Left renal cortex interstitium (tissue), 4 donors: ENCODE results near the gene WDR91. TPM values are rescaled to one million over a fixed set of nuclear protein-coding genes. Genes with fewer than 3 reads are reported as not detected.

Experiments used
- DNase-seq, 4 donors: peaks; one replicate each; pipeline ENCODE4 v3.0.0-alpha.2; 2013; ENCODE audit warnings: low read depth in 4 of 4, low spot score in 2 of 4, missing footprints in 1 of 4
- polyA plus RNA-seq, 4 donors: library from polyadenylated mRNA; unstranded; fragments of 120-200 nt; gene quantifications; one replicate each; pipeline ENCODE4 v1.2.1, GENCODE V29; 2013; ENCODE audit not compliant: insufficient read length in 4 of 4

WDR91 gene
- polyA plus RNA-seq, 4 donors, result 45.3 to 72.1 (median 56.7) TPM

GRCh38 chr7:135201350-135201749 lies 10.0 kb downstream of the WDR91 start:
- no peak for DNase-seq

GRCh38 chr7:135200821-135201331 lies 10.4 kb downstream of the WDR91 start:
- DNase-seq, result no peak

- no peak for DNase-seq
Observed at GRCh38 chr7:135199439-135199838, 11.9 kb downstream of the WDR91 start.

DNA sequence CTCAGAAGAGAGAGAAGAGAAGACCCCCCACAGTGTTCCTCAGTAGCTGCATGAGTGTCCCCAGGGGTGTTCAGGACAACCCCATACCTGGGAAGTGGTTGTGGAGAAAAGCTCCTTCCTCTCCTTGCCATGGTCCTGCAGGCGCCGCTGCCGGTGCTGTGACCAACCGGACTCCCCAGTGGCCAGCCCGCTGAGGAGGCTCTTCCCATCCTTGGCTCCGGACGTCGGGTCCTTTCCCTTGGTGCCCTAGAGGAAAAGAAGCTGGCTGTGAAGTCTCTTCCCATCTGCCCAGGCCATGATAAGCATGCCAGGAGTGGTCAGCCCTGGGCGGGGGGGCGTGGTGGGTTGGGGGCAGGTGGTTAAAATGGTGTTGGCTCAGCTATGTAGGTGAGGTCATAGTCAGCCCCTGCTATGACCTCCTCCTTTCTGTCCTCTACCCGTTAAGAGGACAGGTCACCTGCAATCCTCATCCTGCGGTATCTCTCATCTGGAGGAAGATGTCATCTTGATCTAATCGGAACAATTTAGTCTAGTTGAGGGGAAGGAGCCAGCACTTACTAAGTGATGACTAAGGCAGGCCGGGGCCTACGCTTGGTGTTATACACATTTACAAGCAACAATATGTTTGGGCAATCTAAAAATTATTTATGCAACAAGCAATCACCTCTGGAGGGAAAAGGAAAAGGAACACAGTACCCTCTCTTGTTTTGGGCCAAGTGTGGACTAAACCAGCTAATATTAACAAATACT lies 13.2 kb downstream of the WDR91 start:
- DNase-seq, result no peak

GRCh38 chr7:135197343-135197742 lies 14.0 kb downstream of the WDR91 start:
- no peak for DNase-seq

DNA sequence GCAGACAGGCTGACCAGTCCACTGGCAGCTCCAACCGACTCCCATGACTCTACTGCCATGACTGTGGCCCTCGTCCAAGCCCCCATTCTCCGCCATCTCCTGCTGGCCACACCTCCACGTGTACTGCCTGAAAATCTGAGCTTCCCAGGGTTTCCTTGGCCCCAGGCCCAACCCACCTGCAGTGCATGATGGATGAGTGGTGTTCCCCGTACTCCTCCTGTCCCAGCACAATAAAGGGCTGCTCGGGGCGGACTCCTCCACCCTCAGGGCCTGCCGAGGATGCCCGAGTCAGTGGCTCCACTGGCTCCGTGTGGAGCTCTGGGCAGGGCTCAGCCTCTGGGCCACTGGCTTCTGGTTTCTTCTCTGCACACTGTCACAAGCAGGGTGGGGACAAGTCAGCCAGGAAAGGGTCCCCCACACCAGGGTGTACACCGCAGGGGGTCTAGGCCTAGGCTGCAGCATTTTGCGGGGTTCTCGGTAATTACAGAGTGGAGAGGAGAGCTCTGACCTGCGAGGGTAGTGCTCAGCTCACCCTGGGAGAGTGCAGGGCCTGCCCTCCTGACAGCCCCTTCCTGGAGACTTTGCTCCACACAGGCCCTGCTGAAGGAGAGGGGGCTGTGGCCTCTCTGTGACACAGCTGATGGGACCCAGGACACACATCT lies 15.2 kb downstream of the WDR91 start:
- DNase-seq, result no peak

- DNase-seq, result no peak
Observed at GRCh38 chr7:135195156-135195555, 16.2 kb downstream of the WDR91 start.

DNA sequence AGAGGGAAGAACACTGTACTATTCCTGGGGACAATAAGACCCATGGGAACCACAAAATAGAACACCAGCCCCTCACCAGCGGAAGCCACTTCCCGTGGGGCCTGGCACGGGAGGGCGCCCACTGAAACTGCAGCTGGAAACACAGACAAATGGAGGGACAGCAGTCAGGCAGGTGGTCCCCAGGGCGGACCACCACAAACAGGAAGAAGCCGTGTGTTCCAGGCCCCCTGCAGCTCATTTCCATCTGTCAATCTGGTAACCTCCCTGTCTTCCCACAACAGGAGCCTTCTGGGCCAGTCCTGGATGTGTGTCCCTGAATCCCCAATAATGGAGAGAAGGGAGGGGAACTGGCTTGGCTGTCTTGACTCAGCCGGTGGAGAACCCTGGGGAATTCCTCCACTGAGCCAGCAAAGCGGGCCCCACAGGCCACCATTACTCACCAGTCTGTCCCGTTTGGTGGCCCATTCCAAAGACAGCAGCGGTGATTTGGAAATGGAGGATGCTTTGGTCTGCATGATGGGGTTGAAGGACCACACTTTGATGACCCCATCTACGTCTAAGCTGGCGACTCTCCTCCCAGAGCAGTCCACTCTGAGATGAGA lies 16.7 kb downstream of the WDR91 start:
- DNase-seq, result no peak

- DNase-seq, result no peak
Observed at GRCh38 chr7:135193615-135194081, 17.7 kb downstream of the WDR91 start.

DNA sequence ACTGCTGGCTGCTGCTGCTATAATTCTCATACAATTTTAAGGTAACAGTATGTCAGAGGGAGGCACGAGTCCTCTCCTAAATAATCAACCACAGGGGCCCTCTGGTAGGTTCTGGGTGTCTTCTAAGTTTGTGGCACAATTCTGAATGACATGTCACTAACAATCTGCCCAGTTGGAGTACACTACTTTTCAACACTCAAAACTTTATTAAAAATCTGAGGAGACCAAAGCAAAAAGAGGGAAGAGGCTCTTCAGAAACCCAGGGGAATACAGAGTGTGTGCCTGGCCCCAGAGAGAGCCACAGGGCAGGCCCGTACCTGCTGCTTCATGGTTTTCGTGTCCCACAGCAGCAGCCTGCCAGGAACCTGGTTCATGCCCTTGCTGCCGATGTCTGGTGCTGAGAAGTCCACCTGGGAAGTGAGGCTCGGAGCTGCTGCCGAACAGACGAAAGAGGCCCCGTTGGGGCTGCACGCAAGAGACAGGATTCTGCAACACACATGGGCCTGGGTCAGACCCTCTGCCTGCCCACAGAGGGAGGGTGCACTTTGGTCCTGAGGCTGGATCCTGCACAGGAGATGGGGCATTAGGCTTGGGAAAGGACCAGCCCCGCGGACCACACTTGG lies 18.3 kb downstream of the WDR91 start:
- DNase-seq, result no peak

DNA sequence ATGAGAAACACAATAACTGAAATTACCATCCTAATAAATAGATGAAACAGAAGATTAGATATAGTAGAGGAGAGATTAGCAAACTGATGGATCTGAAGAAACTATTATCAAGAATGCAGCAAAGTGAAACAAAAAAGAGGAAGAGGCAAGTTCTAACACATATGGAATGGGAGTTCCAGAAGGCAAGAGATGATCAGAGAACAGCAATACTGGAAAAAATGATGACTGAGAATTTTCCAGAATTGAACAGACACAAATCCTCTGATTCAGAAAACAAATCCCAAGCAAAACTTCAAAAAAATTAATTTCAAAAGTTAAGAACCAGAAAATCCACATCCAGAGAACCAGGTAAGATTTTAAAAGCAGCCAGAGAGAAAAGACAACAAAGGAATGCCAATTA lies 20.6 kb downstream of the WDR91 start:
- no peak for DNase-seq

GRCh38 chr7:135189961-135190360 lies 21.4 kb downstream of the WDR91 start:
- DNase-seq, result no peak

- no peak for DNase-seq
Observed at GRCh38 chr7:135189221-135189662, 22.1 kb downstream of the WDR91 start.

DNA sequence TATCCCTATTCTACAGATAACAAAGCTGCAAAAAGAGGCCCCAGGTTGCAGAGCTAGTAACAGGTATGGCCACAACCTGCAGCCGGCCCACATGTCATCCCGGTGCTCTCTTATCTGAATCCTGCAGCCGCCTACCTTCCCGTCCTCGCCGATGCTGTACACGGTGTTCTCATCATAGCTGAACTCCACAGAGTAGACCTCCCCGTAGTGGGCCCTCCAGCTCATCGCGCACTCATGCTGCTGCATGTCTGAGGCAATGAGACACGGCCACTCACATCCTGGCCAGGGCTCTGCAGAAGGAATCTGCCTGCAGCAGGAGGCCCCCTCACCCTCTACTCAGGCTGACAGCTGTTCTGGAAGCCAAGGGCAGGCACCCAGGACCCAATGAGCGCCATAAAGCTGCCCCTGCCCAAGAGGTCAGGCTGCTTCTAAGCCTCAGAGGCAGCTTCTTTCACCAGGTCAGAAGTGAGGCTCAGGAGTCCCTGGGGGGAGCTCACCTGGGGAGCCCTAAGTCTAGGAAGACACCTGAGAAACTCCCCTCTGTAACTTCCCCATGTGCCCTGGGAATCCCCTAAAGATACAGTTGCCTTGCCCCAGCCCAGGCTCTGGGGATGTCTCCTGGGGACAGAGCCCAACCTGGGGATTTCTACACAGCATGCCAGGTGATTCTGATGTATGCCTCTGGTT lies 22.9 kb downstream of the WDR91 start:
- no peak for DNase-seq

DNA sequence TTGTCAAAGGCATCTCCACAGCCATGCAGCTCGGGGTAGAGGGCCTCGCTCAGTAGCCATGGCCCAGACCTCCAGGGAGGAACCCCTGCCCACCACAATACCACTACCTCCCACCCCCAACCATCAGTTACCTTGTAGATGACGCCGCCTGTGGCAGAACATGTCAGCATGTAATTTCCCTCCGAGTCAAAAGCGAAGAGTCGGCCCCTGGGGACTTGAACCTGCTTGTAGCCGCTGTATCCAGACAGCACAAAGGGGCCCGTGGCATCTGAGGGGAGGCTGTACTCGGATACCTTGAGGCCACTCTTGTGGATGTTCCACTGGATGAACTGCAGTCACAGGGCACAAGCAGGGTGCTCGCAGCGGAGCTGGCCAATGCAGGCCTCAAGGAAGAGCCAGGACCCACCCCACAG lies 24.5 kb downstream of the WDR91 start:
- DNase-seq, result no peak

- DNase-seq, result no peak
Observed at GRCh38 chr7:135186261-135186540, 25.1 kb downstream of the WDR91 start.

- DNase-seq, result no peak
Observed at GRCh38 chr7:135185471-135186260, 25.7 kb downstream of the WDR91 start.

DNA sequence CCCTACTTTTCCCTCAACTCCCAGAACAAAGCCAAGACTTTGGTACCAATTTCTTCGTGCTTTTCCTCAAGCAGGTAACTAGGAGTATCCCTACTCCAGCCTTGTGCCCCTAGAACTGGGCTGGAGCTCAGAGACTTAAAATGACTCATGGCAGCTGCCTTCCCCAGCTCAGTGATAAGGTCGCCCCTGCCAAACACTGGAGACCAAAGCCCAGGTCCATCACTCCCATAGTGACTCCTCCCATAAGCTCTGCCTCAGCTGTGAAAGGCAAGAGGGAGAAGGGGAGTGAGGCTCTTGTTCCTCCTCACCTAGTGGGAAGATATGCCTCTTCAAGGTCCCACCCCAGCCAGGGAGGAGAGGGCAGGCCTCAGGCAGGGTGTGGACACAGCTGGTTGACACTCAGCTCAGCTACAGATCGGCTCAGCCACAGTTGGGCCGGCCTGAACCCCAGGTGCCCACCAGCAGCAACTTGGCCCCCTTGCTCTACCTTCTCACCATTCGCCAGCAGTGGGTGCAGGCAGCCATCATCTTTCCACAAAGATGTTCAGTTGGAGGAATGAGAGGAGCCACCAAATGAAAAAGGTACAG lies 27.0 kb downstream of the WDR91 start:
- DNase-seq, result no peak

- DNase-seq, result no peak
Observed at GRCh38 chr7:135183478-135183877, 27.8 kb downstream of the WDR91 start.
